HCT116 (cell line): ENCODE data around the gene CDK14. TPM values are rescaled to one million over a fixed set of nuclear protein-coding genes. Genes with fewer than 3 reads are reported as not detected.
A peak's percentile ranks its signal among the peaks of the same experiment; 100 is the strongest.

Source experiments
- ATAC-seq: fragments of 200-7000 bp; cut with Tn5 transposase; 2 replicates; pipeline ENCODE4 v1.9.1; 2020; ENCODE audit warnings: mild to moderate bottlenecking, moderate library complexity
- BruUV-seq: library from RNA; stranded (reverse); fragments of 400-500 nt; replicated peaks from 2 replicates; lab custom pipeline; 2021; lab: Mats Ljungman, UMichigan
- CTCF ChIA-PET: fragments of 300-600 bp; sonication (Branson Sonifier 250); formaldehyde crosslinking; loops from one replicate; lab custom pipeline; 2021; ENCODE audit warnings: antibody characterized with exemption; lab: Charles Lee
- POLR2A ChIA-PET: fragments of 300-600, 350-600 bp; sonication (Branson Sonifier 250); formaldehyde crosslinking; loops from one replicate; lab custom pipeline; 2021; ENCODE audit warnings: antibody characterized with exemption; lab: Charles Lee
- RAD21 ChIA-PET, 2 experiments: fragments of 300-600 bp; sonication (Branson Sonifier 250); formaldehyde crosslinking; loops; one replicate each; lab custom pipeline; 2023; ENCODE audit warnings: low total read pairs in 2 of 2; ENCODE audit not compliant: uncharacterized antibody in 2 of 2, unreplicated experiment in 2 of 2, low non-redundant PET in 1 of 2; lab: Charles Lee
- DNase-seq: peaks from one replicate; pipeline ENCODE4 v3.0.0-alpha.2; 2010; ENCODE audit warnings: low read depth, low spot score
- H2AFZ ChIP-seq: fragments of 200-600 bp; shearing (Covaris generic), sonication (generic); 2 replicates; pipeline ENCODE4 v1.6.1; 2017; ENCODE audit warnings: low read depth, mixed run types, mixed read lengths, antibody characterized with exemption, low read length; ENCODE audit not compliant: poor library complexity, severe bottlenecking
- H3K27ac ChIP-seq: 2 replicates; pipeline ENCODE4 v1.5.1; 2012; ENCODE audit warnings: low read depth, low read length
- H3K27me3 ChIP-seq: fragments of 200-600 bp; sonication (generic); 2 replicates; pipeline ENCODE4 v1.6.1; 2016; ENCODE audit warnings: mixed run types, low read length, mixed read lengths; ENCODE audit not compliant: insufficient read depth
- H3K36me3 ChIP-seq, 2 experiments: fragments of 200-500 bp in 1 of 2; fragments of 200-600 bp in 1 of 2; sonication (Bioruptor generic) in 1 of 2; sonication (generic) in 1 of 2; 2 replicates each; pipeline versions ENCODE4 v1.5.1 to v1.6.1; 2014 to 2016; ENCODE audit warnings: low read length in 2 of 2, inconsistent platforms in 1 of 2, mixed read lengths in 1 of 2, mixed run types in 1 of 2; ENCODE audit not compliant: insufficient read depth in 2 of 2, control insufficient read depth in 1 of 2
- H3K4me1 ChIP-seq, 2 experiments: fragments of 200-600 bp in 1 of 2; sonication (generic) in 1 of 2; 2 replicates each; pipeline versions ENCODE4 v1.5.1 to v1.6.1; 2012 to 2017; ENCODE audit warnings: low read length in 2 of 2, inconsistent platforms in 1 of 2, mild to moderate bottlenecking in 1 of 2, mixed read lengths in 1 of 2, mixed run types in 1 of 2, moderate library complexity in 1 of 2; ENCODE audit not compliant: insufficient read depth in 2 of 2, control insufficient read depth in 1 of 2
- H3K4me2 ChIP-seq: fragments of 200-600 bp; sonication (generic); 2 replicates; pipeline ENCODE4 v1.6.1; 2017; ENCODE audit warnings: mixed run types, low read length, mixed read lengths
- H3K4me3 ChIP-seq, 2 experiments: fragments of 200-600 bp in 1 of 2; sonication (generic) in 1 of 2; replicated peaks in 1 of 2; 2 replicates each; pipeline ENCODE4 v1.5.1; 2011 to 2016; ENCODE audit warnings: low read length in 2 of 2, control low read depth in 1 of 2, low read depth in 1 of 2, mild to moderate bottlenecking in 1 of 2, mixed read lengths in 1 of 2, mixed run types in 1 of 2
- H3K79me2 ChIP-seq: fragments of 200-600 bp; sonication (generic); 2 replicates; pipeline ENCODE4 v1.6.1; 2017; ENCODE audit warnings: mild to moderate bottlenecking, mixed run types, low read length, moderate library complexity, mixed read lengths; ENCODE audit not compliant: insufficient read depth
- H3K9ac ChIP-seq: fragments of 200-600 bp; sonication (generic); 2 replicates; pipeline ENCODE4 v1.6.1; 2016; ENCODE audit warnings: low read length, mixed read lengths
- H3K9me2 ChIP-seq: fragments of 200-600 bp; sonication (generic), shearing (Covaris generic); 2 replicates; pipeline ENCODE4 v1.6.1; 2017; ENCODE audit warnings: mixed run types, mild to moderate bottlenecking, moderate library complexity; ENCODE audit not compliant: insufficient read depth
- H3K9me3 ChIP-seq, 2 experiments: fragments of 200-500 bp in 1 of 2; fragments of 200-600 bp in 1 of 2; sonication (Bioruptor generic) in 1 of 2; sonication (generic) in 1 of 2; 2 replicates each; pipeline ENCODE4 v1.6.1; 2014 to 2017; ENCODE audit warnings: low read length in 2 of 2, mixed read lengths in 2 of 2, inconsistent platforms in 1 of 2, low read depth in 1 of 2, mild to moderate bottlenecking in 1 of 2, mixed run types in 1 of 2, moderate library complexity in 1 of 2; ENCODE audit not compliant: control insufficient read depth in 1 of 2, insufficient read depth in 1 of 2
- H4K20me1 ChIP-seq: fragments of 200-600 bp; sonication (generic), shearing (Covaris generic); 2 replicates; pipeline ENCODE4 v1.6.1; 2017; ENCODE audit warnings: mixed run types, mild to moderate bottlenecking, moderate library complexity; ENCODE audit not compliant: insufficient read depth
- ATF3 ChIP-seq: IDR thresholded peaks from 2 replicates; pipeline ENCODE4 v1.6.1; 2012
- CTCF ChIP-seq, 3 experiments: fragments of 200-600 bp in 1 of 3; sonication (generic) in 1 of 3; IDR thresholded peaks in 2 of 3; conservative IDR thresholded peaks in 1 of 3; 2 replicates each; pipeline ENCODE4 v1.5.1; 2012 to 2017; ENCODE audit warnings: low read depth in 2 of 3, low read length in 2 of 3, antibody characterized with exemption in 1 of 3, borderline replicate concordance in 1 of 3, control low read depth in 1 of 3, mild to moderate bottlenecking in 1 of 3, mixed read lengths in 1 of 3, mixed run types in 1 of 3, moderate library complexity in 1 of 3; ENCODE audit not compliant: insufficient read depth in 1 of 3
- ELF1 ChIP-seq: IDR thresholded peaks from 2 replicates; pipeline ENCODE4 v1.6.1; 2012; ENCODE audit warnings: low read depth, borderline replicate concordance
- FOSL1 ChIP-seq: IDR thresholded peaks from 2 replicates; pipeline ENCODE4 v1.6.1; 2012; ENCODE audit warnings: low read depth
- JUND ChIP-seq: IDR thresholded peaks from 2 replicates; pipeline ENCODE4 v1.6.1; 2012
- RAD21 ChIP-seq: IDR thresholded peaks from 2 replicates; pipeline ENCODE4 v1.6.1; 2012; ENCODE audit warnings: low read depth, mild to moderate bottlenecking
- SIN3A ChIP-seq: IDR thresholded peaks from 2 replicates; pipeline ENCODE4 v1.6.1; 2012; ENCODE audit warnings: low read depth
- SP1 ChIP-seq: IDR thresholded peaks from 2 replicates; pipeline ENCODE4 v1.6.1; 2012; ENCODE audit warnings: low read depth
- SRF ChIP-seq: IDR thresholded peaks from 2 replicates; pipeline ENCODE4 v1.6.1; 2012; ENCODE audit warnings: low read depth
- ZNF274 ChIP-seq: fragments of 200-500 bp; sonication (Bioruptor generic); IDR thresholded peaks from 2 replicates; pipeline ENCODE4 v1.6.1; 2014; ENCODE audit warnings: mild to moderate bottlenecking, low read depth, low read length, inconsistent platforms
- intact Hi-C: fragments of 100-400 bp; cut with micrococcal nuclease; formaldehyde crosslinking; loops from 2 replicates; pipeline ENCODE4 v1.10.0; 2022
- total RNA-seq: library from RNA; stranded (reverse); gene quantifications from one replicate; pipeline ENCODE4 v1.2.1, GENCODE V29; 2021; ENCODE audit not compliant: unreplicated experiment

CDK14 gene
- total RNA-seq, 1 experiment from 2014 or later = 10.2 TPM

- ATAC-seq = no peak
- Histone ChIP-seq H2AFZ (no peak overlapping the region), H3K4me2 (no peak overlapping the region), H3K9me2 (no peaks in the 10 kb centered on the region), H3K36me3 (no peaks in the 10 kb centered on the region), H3K27ac (no peak overlapping the region), H4K20me1 (no peaks in the 10 kb centered on the region), H3K79me2 (no peaks in the 10 kb centered on the region), H3K9ac (no peak overlapping the region), H3K4me3 (no peak overlapping the region), H3K4me1 (no peaks in the 10 kb centered on the region), H3K9me3 (no peaks in the 10 kb centered on the region), H3K27me3 (no peaks in the 10 kb centered on the region)
- DNase-seq = no peak
- intact Hi-C loops = loop anchor here (10.0 kb wide), 1 partner anchor 59 kb away; no protein-coding TSS in a partner anchor
- RAD21 ChIA-PET = no interaction called here
- CTCF ChIA-PET = interaction anchor here (1.3 to 1.5 kb wide), 2 partner anchors 325 to 578 kb away, joined by 4 to 6 read pairs; no protein-coding TSS in a partner anchor
- POLR2A ChIA-PET = no interaction called here
- BruUV-seq = no TSS peak
- no peak for TF ChIP-seq RAD21
- TF ChIP-seq ZNF274 = no peak
- no peak for TF ChIP-seq ATF3
- no peak for TF ChIP-seq SRF
- no peak for TF ChIP-seq JUND
- no peak for TF ChIP-seq SP1
- no peak for TF ChIP-seq ELF1
- no peak for TF ChIP-seq FOSL1
These were observed 437.5 kb downstream of the CDK14 start for GRCh38 chr7:91033574-91033973.

GRCh38 chr7:91034459-91035368, 438.6 kb downstream of the CDK14 start:
- no peaks in the 10 kb centered on the region for H3K4me1 ChIP-seq
- no peak overlapping the region for H3K27ac ChIP-seq
- H3K9ac ChIP-seq = no peak overlapping the region
- H3K9me3 ChIP-seq = no peaks in the 10 kb centered on the region
- H3K4me3 ChIP-seq = no peak overlapping the region
- POLR2A ChIA-PET = no interaction called here
- no peaks in the 10 kb centered on the region for H3K79me2 ChIP-seq
- RAD21 ChIA-PET = interaction anchor here (0.6 to 1.0 kb wide), 4 partner anchors 310 to 580 kb away, joined by 3 to 7 read pairs (median 4); no protein-coding TSS in a partner anchor
- intact Hi-C loops = loop anchor here (1.0 to 10.0 kb wide), 5 partner anchors 60 to 579 kb away; no protein-coding TSS in a partner anchor
- BruUV-seq = no TSS peak
- no peaks in the 10 kb centered on the region for H3K9me2 ChIP-seq
- H3K4me2 ChIP-seq = no peak overlapping the region
- DNase-seq (peak; percentile 28), ATAC-seq (peak; percentile 73)
- H4K20me1 ChIP-seq = no peaks in the 10 kb centered on the region
- CTCF ChIA-PET = interaction anchor here (0.6 to 3.4 kb wide), 16 partner anchors 10 to 882 kb away, joined by 3 to 45 read pairs (median 3); partner anchors contain the start of gene CLDN12
- H2AFZ ChIP-seq = no peak overlapping the region
- TF ChIP-seq CTCF (IDR thresholded peaks at IDR 0.05 in 2 of 3, conservative IDR thresholded peaks at IDR 0.05 in 1 of 3; ENCODE audit: borderline replicate concordance in 1 of 3, insufficient read depth in 1 of 3, low read depth in 2 of 3, low read length in 2 of 3) (peak; percentile 64 to 69 (median 67); a peak in 5 of 6 replicates), RAD21 (peak; percentile 81), SIN3A (no peak)
- no peaks in the 10 kb centered on the region for H3K27me3 ChIP-seq
- no peaks in the 10 kb centered on the region for H3K36me3 ChIP-seq
